K562 (cell line): Measurements from ENCODE around the gene SERTM1. TPM values are rescaled to one million over a fixed set of nuclear protein-coding genes. Genes with fewer than 3 reads are reported as not detected.

Experiments
- ATAC-seq: fragments of 200-7000 bp; cut with Tn5 transposase; 3 replicates; pipeline ENCODE4 v1.9.1; 2020; ENCODE audit warnings: moderate library complexity
- BruUV-seq: library from RNA; stranded (reverse); fragments of 400-500 nt; replicated peaks from 2 replicates; lab custom pipeline; 2021; lab: Mats Ljungman, UMichigan
- CTCF ChIA-PET: fragments of 300-600 bp; formaldehyde crosslinking; extraction: SDS; loops from one replicate; lab custom pipeline; 2021; ENCODE audit warnings: low intra/inter-chr PET ratio; lab: Yijun Ruan, JAX
- POLR2A ChIA-PET: fragments of 300-600, 350-650 bp; sonication (Branson Sonifier 250); formaldehyde crosslinking; extraction: SDS; loops from one replicate; lab custom pipeline; 2021; ENCODE audit warnings: antibody characterized with exemption, inconsistent platforms; lab: Yijun Ruan, JAX
- DNase-seq, 4 experiments: peaks; one replicate each; pipeline versions ENCODE4 v3.0.0 to v3.0.0-alpha.2; 2011 to 2018; ENCODE audit warnings: low spot score in 3 of 4, mixed read lengths in 3 of 4; ENCODE audit errors: extremely low read depth in 1 of 4
- FAIRE-seq: peaks from 2 replicates; lab custom pipeline; 2011; peaks lifted over from hg19 to GRCh38; lab: Jason Lieb, UNC
- H2AFZ ChIP-seq: 2 replicates; pipeline ENCODE4 v1.6.0; 2011; ENCODE audit warnings: low read depth, low read length, control low read depth, inconsistent platforms
- H3K27ac ChIP-seq: fragments of 200-600 bp; 3 replicates; pipeline ENCODE4 v1.8.0; 2011; ENCODE audit warnings: low read depth, mild to moderate bottlenecking, control low read depth, inconsistent platforms, low read length, moderate library complexity, mixed read lengths; ENCODE audit errors: extremely low read depth
- H3K27me3 ChIP-seq, 2 experiments: fragments of 300-600 bp in 1 of 2; 2 replicates in 1 of 2; 3 replicates in 1 of 2; pipeline versions ENCODE4 v1.6.0 to v1.8.0; 2011; ENCODE audit warnings: inconsistent platforms in 2 of 2, low read length in 2 of 2, mild to moderate bottlenecking in 1 of 2, mixed read lengths in 1 of 2, moderate library complexity in 1 of 2; ENCODE audit not compliant: control insufficient read depth in 2 of 2, insufficient read depth in 2 of 2
- H3K36me3 ChIP-seq: fragments of 300-600 bp; 3 replicates; pipeline ENCODE4 v1.8.0; 2011; ENCODE audit warnings: mild to moderate bottlenecking, low read length, inconsistent platforms; ENCODE audit not compliant: control insufficient read depth, insufficient read depth
- H3K4me1 ChIP-seq, 2 experiments: fragments of 200-600 bp in 1 of 2; replicated peaks in 1 of 2; 2 replicates in 1 of 2; 3 replicates in 1 of 2; pipeline versions ENCODE4 v1.5.1 to v1.8.0; 2011; ENCODE audit warnings: inconsistent platforms in 2 of 2, low read length in 2 of 2, mild to moderate bottlenecking in 1 of 2, mixed read lengths in 1 of 2, moderate library complexity in 1 of 2; ENCODE audit not compliant: control insufficient read depth in 2 of 2, insufficient read depth in 2 of 2
- H3K4me2 ChIP-seq: 2 replicates; pipeline ENCODE4 v1.6.1; 2011; ENCODE audit warnings: low read length, control low read depth, inconsistent platforms, mixed read lengths; ENCODE audit not compliant: insufficient read depth
- H3K4me3 ChIP-seq: fragments of 200-600 bp; sonication (generic), shearing (Covaris generic); 2 replicates; pipeline ENCODE4 v1.5.1; 2016; ENCODE audit warnings: control low read depth, inconsistent platforms
- H3K79me2 ChIP-seq: fragments of 200-600 bp; 3 replicates; pipeline ENCODE4 v1.8.0; 2011; ENCODE audit warnings: low read length, inconsistent platforms; ENCODE audit not compliant: control insufficient read depth, insufficient read depth
- H3K9ac ChIP-seq, 2 experiments: 2 replicates each; pipeline versions ENCODE4 v1.6.0 to v1.6.1; 2011; ENCODE audit warnings: low read depth in 2 of 2, low read length in 2 of 2, control low read depth in 1 of 2, inconsistent platforms in 1 of 2, mild to moderate bottlenecking in 1 of 2, mixed read lengths in 1 of 2; ENCODE audit not compliant: insufficient read depth in 1 of 2
- H3K9me1 ChIP-seq: one replicate; pipeline ENCODE4 v1.6.0; 2011; ENCODE audit warnings: inconsistent platforms, mild to moderate bottlenecking, low read length, moderate library complexity; ENCODE audit not compliant: control insufficient read depth, insufficient read depth
- H3K9me3 ChIP-seq: replicated peaks from 2 replicates; pipeline ENCODE4 v1.5.1; 2011; ENCODE audit warnings: low read depth, low read length, inconsistent platforms; ENCODE audit not compliant: control insufficient read depth, insufficient read depth
- H4K20me1 ChIP-seq: replicated peaks from 2 replicates; pipeline ENCODE4 v1.6.1; 2011; ENCODE audit warnings: low read length, inconsistent platforms, mixed read lengths; ENCODE audit not compliant: control insufficient read depth, insufficient read depth
- CREB1 ChIP-seq, 2 experiments: sonication (generic) in 1 of 2; formaldehyde crosslinking in 1 of 2; IDR thresholded peaks; 2 replicates each; pipeline versions ENCODE4 v1.6.1 to v1.8.0; 2012 to 2022; ENCODE audit warnings: inconsistent platforms in 1 of 2, mild to moderate bottlenecking in 1 of 2, missing genetic modification reagents in 1 of 2, moderate library complexity in 1 of 2
- IFI16 ChIP-seq: fragments of 250-450 bp; sonication (Bioruptor Pico); IDR thresholded peaks from 2 replicates; pipeline ENCODE4 v2.1.2; 2022; ENCODE audit warnings: mild to moderate bottlenecking, inconsistent platforms
- MECOM ChIP-seq: fragments of 250-450 bp; sonication (Bioruptor Pico); IDR thresholded peaks from 2 replicates; pipeline ENCODE4 v1.8.0; 2022; ENCODE audit warnings: inconsistent platforms
- MNT ChIP-seq, 2 experiments: fragments of 450-650 bp; conservative IDR thresholded peaks; 2 replicates each; pipeline ENCODE4 v1.6.1; 2017; ENCODE audit warnings: mild to moderate bottlenecking in 2 of 2, moderate library complexity in 2 of 2
- MTA1 ChIP-seq: fragments of 450-650 bp; IDR thresholded peaks from 2 replicates; pipeline ENCODE4 v1.6.1; 2017; ENCODE audit warnings: borderline replicate concordance
- NFE2 ChIP-seq: IDR thresholded peaks from 2 replicates; pipeline ENCODE4 v1.6.1; 2014; ENCODE audit warnings: antibody characterized with exemption, low read depth
- ZHX1 ChIP-seq: fragments of 150-350 bp; conservative IDR thresholded peaks from 2 replicates; pipeline ENCODE4 v1.6.1; 2014; ENCODE audit warnings: low read length
- WGBS: fragments of 100-300 bp; shearing (Covaris generic); methylation state at CpG from one replicate; pipeline ENCODE4 v1.1.6; 2016; ENCODE audit warnings: low coverage, mixed read lengths; ENCODE audit not compliant: insufficient coverage; ENCODE audit errors: missing lambda C conversion rate; 5-methylcytosine and 5-hydroxymethylcytosine counted together
- in situ Hi-C: fragments of 300-500 bp; cut with MboI; formaldehyde crosslinking; loops from 4 replicates; pipeline ENCODE4 v1.15.0; 2018; ENCODE audit warnings: inconsistent platforms, mixed read lengths
- intact Hi-C: fragments of 100-400 bp; cut with micrococcal nuclease; formaldehyde crosslinking; loops from 2 replicates; pipeline ENCODE4 v1.14.2; 2022
- polyA plus RNA-seq, 8 experiments: library from polyadenylated mRNA; depleted of rRNA in 4 of 8; stranded (reverse) in 5 of 8; unstranded in 3 of 8; fragments of >200 nt; fragmentation: Nextera tagmentation in 2 of 8; fragmentation: Illumina TruSeq in 1 of 8; extraction: Ambion mirVana in 2 of 8; extraction: Trizol in 1 of 8; gene quantifications; 2 replicates each; pipeline versions ENCODE4 v1.2.1 to v1.2.3, GENCODE V29; 2011 to 2014; ENCODE audit warnings: inconsistent platforms in 1 of 8, missing spikeins in 1 of 8
- total RNA-seq, 7 experiments: library from RNA; depleted of rRNA in 6 of 7; stranded (reverse); fragments of >200 nt in 6 of 7; fragmentation: Illumina TruSeq in 2 of 7; extraction: Trizol in 2 of 7; gene quantifications; 2 replicates each; pipeline versions ENCODE4 v1.2.1 to v1.2.3, GENCODE V29; 2011 to 2021; ENCODE audit warnings: low replicate concordance in 1 of 7
- TF ChIP-seq, protein P1 (sequence below): sonication (generic); formaldehyde crosslinking; IDR thresholded peaks from 2 replicates; pipeline ENCODE4 v1.9.0; 2022; ENCODE audit warnings: mild to moderate bottlenecking, missing genetic modification reagents
- TF ChIP-seq, protein P2 (sequence below): sonication (generic); formaldehyde crosslinking; IDR thresholded peaks from 2 replicates; pipeline ENCODE4 v1.8.1; 2023; ENCODE audit warnings: mild to moderate bottlenecking, missing genetic modification reagents

The SERTM1 gene
- total and polyA plus RNA-seq, 9 of the 15 experiments (the other 6 are each of a cell fraction or from before 2014, with no cell fraction given), result not detected

GRCh38 chr13:36712770-36713169, 39.0 kb downstream of the SERTM1 start:
- TF ChIP-seq CREB1 (IDR thresholded peaks at IDR 0.05), result no peak
- TF ChIP-seq CREB1 (CRISPR knock-in tag; IDR thresholded peaks at IDR 0.05), result no peak
- TF ChIP-seq MTA1, result no peak
- no peak for TF ChIP-seq IFI16 (CRISPR knock-in tag)
- TF ChIP-seq MECOM (CRISPR knock-in tag), result no peak
- TF ChIP-seq, protein P1, sequence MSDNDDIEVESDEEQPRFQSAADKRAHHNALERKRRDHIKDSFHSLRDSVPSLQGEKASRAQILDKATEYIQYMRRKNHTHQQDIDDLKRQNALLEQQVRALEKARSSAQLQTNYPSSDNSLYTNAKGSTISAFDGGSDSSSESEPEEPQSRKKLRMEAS (CRISPR knock-in tag), result no peak
- no peak for TF ChIP-seq ZHX1
- TF ChIP-seq NFE2, result 0 out of 2 replicates have a peak, but pooled peaks have one; percentile 9
- TF ChIP-seq, protein P2, sequence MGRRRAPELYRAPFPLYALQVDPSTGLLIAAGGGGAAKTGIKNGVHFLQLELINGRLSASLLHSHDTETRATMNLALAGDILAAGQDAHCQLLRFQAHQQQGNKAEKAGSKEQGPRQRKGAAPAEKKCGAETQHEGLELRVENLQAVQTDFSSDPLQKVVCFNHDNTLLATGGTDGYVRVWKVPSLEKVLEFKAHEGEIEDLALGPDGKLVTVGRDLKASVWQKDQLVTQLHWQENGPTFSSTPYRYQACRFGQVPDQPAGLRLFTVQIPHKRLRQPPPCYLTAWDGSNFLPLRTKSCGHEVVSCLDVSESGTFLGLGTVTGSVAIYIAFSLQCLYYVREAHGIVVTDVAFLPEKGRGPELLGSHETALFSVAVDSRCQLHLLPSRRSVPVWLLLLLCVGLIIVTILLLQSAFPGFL, result no peak
- no peak for TF ChIP-seq MNT (conservative IDR thresholded peaks at IDR 0.05)
- Histone ChIP-seq H4K20me1 (no peaks in the 10 kb centered on the region), H3K9ac (no peak overlapping the region), H3K27me3 (no peaks in the 10 kb centered on the region; a peak in 1 of 5 replicates), H3K4me1 (no peaks in the 10 kb centered on the region), H3K9me3 (no peaks in the 10 kb centered on the region), H3K27ac (no peak overlapping the region), H3K4me2 (no peak overlapping the region), H3K9me1 (no peaks in the 10 kb centered on the region), H2AFZ (no peak overlapping the region), H3K4me3 (no peak overlapping the region), H3K36me3 (no peaks in the 10 kb centered on the region), H3K79me2 (no peaks in the 10 kb centered on the region)
- ATAC-seq (no peak; the same call in 2 of the 3 replicates), DNase-seq (peak in 1 of 4 experiments; percentile 1), FAIRE-seq (no peak)
- POLR2A ChIA-PET, result no interaction called here
- in situ Hi-C loops, result no loop called here
- intact Hi-C loops, result no loop called here
- BruUV-seq, result no TSS peak
- 0% methylated on average over 5 of the region's 5 CpGs for WGBS
- CTCF ChIA-PET, result no interaction called here
